GM12801 (cell line): ENCODE results near the gene NPAS3.

Source experiments
- TF ChIP-seq, protein P1 (sequence below): IDR thresholded peaks from one replicate; pipeline ENCODE4 v1.5.1; 2011; ENCODE audit warnings: control low read depth; ENCODE audit not compliant: insufficient read length; ENCODE audit errors: extremely low read depth

The NPAS3 gene

DNA sequence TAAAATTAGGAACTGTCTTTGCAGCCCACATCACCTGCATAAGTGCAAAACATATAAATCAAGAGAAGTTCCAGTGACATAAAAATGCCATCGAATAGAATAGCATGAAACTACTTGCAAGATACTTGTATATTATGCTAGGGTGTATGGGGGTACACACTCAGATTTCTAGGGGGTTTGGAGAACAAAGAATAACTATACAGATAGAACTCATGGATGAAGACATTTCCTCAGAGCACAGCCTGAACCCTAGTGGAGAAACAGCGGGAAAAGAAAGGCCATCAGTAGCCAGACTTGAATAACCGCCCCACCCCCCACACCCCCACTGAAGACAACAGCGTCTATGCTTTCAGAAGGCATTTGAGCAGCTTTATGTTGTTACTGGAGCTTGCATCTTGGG is 425.8 kb downstream of the NPAS3 start:
- TF ChIP-seq, protein P1, sequence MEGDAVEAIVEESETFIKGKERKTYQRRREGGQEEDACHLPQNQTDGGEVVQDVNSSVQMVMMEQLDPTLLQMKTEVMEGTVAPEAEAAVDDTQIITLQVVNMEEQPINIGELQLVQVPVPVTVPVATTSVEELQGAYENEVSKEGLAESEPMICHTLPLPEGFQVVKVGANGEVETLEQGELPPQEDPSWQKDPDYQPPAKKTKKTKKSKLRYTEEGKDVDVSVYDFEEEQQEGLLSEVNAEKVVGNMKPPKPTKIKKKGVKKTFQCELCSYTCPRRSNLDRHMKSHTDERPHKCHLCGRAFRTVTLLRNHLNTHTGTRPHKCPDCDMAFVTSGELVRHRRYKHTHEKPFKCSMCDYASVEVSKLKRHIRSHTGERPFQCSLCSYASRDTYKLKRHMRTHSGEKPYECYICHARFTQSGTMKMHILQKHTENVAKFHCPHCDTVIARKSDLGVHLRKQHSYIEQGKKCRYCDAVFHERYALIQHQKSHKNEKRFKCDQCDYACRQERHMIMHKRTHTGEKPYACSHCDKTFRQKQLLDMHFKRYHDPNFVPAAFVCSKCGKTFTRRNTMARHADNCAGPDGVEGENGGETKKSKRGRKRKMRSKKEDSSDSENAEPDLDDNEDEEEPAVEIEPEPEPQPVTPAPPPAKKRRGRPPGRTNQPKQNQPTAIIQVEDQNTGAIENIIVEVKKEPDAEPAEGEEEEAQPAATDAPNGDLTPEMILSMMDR: no peak

DNA sequence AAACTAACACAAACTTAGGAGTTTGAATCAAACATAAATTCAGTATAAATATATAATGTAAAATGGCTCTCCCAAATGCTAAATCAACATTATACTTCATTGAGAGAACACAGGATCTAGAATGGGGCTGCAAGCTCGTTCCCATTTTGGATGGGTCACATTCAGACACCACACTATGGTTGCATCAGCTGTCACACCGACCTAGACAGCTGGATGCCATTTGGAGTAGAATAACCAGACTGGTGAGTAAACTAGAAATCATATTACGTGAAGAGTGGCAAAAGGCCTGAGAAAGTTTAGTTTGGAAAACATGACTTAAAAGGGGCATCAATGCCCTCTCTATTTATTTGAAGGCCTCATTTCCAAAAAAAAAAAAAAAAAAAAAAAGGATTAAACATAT is 430.4 kb downstream of the NPAS3 start:
- TF ChIP-seq, protein P1: no peak

DNA sequence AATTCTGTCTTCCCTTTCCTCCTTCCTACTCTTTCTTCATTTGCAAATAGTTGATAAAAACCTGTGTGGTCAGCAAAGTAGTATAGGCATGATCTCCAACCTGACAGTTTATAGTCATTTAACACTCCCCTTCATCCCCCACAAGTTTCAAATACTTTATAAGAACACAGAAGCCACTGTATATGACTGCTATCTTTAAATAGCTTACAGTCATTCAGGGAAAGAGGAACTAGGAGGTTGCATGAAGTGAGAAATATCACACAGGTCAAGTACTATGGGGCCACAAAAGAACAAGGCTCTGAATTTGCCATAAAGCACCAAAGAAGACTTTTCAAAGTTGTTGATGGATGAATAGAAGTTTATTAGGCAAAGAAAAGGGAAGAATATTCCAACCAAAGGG is 431.3 kb downstream of the NPAS3 start:
- TF ChIP-seq, protein P1: no peak

DNA sequence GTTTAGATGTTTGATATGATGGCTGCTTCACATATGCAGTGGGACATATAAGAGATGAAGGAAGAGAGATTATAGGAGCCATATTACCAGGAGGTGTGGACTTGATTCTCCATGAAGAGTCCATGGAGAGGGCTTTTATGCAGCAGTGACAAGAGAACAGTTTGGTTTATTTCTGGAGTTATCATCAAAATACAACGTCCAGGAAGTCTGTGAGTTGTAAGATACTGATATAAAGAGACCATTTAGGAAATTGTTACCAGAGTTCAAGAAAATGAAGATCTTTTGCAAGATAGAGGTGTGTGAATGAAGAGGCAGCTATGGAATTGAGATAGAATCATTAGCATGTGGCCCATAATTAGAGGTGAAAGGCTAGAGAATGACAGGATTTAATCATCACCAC is 431.7 kb downstream of the NPAS3 start:
- TF ChIP-seq, protein P1: no peak

DNA sequence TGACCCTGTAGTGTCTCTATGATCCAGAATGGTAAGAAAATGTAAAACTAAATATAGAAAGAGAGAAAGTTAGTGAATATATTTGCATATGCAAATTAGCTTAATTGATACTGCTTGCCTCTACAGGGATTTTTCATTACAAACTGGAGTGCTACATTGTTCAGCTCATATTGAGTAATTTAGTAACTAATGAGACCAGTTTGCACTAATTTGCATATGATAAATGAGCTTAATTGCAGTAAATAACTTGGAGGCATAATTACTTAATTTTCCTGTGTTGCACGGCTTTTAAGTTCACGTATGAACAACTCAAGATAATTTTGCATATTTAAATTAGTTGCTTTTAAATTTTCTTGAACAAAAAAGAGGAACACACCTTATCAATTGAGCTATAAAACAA is 436.5 kb downstream of the NPAS3 start:
- TF ChIP-seq, protein P1: no peak

DNA sequence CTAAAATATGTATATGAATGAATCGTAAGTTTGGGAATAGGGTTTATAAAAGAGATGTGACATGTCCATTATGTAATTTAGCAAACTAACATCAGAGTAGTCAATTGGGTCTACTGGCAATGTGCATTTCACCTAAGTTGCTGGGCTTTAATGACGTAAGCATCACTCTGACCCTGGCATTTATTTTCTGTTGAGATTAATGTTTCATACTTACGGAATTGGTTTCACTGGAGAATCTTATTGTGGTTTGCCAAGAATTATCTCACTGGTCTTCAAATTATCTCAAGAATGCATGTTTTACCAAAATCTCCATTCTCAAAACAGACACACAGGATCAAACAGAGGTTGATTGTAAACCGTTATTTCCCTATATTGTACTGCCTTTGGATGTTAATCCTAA is 437.1 kb downstream of the NPAS3 start:
- TF ChIP-seq, protein P1: no peak

DNA sequence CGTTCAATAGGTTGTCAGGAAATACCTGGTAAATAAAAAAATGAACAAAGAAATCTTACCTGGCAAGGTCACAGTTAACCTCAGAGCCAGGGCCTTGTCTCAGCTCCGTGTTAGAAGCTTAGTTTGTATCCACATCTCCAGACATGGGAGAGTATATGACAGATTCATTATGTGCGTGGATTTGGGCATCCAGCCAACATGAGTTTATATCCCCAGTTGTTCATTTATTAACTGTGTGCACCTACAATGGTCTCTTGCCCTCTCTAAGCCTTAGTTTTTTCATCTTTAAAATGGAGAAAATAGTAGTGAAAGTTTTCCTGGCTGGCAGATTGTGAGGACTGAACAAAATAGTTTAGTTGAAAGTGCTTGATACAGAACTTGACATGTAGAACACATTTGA is 437.8 kb downstream of the NPAS3 start:
- TF ChIP-seq, protein P1: no peak
